K562 (cell line): ENCODE data around the gene ACP5. TPM values are rescaled to one million over a fixed set of nuclear protein-coding genes. Genes with fewer than 3 reads are reported as not detected.

Experiments used
- DDX20 ChIP-seq: fragments of 450-650 bp; IDR thresholded peaks from 2 replicates; pipeline ENCODE4 v1.6.1; 2016; ENCODE audit warnings: missing genetic modification characterization, low read depth, mild to moderate bottlenecking, missing compliant biosample characterization, moderate library complexity
- HLTF ChIP-seq: fragments of 450-650 bp; IDR thresholded peaks from 2 replicates; pipeline ENCODE4 v1.6.1; 2016
- KAT7 ChIP-seq: sonication (generic); formaldehyde crosslinking; IDR thresholded peaks from 2 replicates; pipeline ENCODE4 v1.8.0; 2022; ENCODE audit warnings: missing genetic modification reagents, mild to moderate bottlenecking, borderline replicate concordance
- KDM2B ChIP-seq: fragments of 250-450 bp; sonication (Bioruptor Pico); IDR thresholded peaks from 2 replicates; pipeline ENCODE4 v1.8.0; 2021; ENCODE audit warnings: mild to moderate bottlenecking, moderate library complexity
- PCBP1 ChIP-seq: fragments of 200-400 bp; formaldehyde crosslinking; IDR thresholded peaks from 2 replicates; pipeline ENCODE4 v1.6.1; 2018; ENCODE audit warnings: mild to moderate bottlenecking, low read depth, low read length; ENCODE audit not compliant: poor library complexity, severe bottlenecking
- SREBF1 ChIP-seq: fragments of 150-350 bp; IDR thresholded peaks from 2 replicates; pipeline ENCODE4 v1.6.1; 2014; ENCODE audit warnings: antibody characterized with exemption, low read depth, low read length, borderline replicate concordance
- TBP ChIP-seq: optimal IDR thresholded peaks from 2 replicates; pipeline ENCODE3; 2011; ENCODE audit warnings: low read depth, low read length, improper control_type of control experiment
- TRIM28 ChIP-seq: fragments of 450-650 bp; IDR thresholded peaks from 2 replicates; pipeline ENCODE4 v1.6.1; 2017
- ZNF436 ChIP-seq: fragments of 250-450, 450-650 bp; sonication (Bioruptor Pico); formaldehyde crosslinking; IDR thresholded peaks from 2 replicates; pipeline ENCODE4 v1.7.0; 2020; ENCODE audit warnings: mild to moderate bottlenecking
- polyA plus RNA-seq, 8 experiments: library from polyadenylated mRNA; depleted of rRNA in 4 of 8; stranded (reverse) in 5 of 8; unstranded in 3 of 8; fragments of >200 nt; fragmentation: Nextera tagmentation in 2 of 8; fragmentation: Illumina TruSeq in 1 of 8; extraction: Ambion mirVana in 2 of 8; extraction: Trizol in 1 of 8; gene quantifications; 2 replicates each; pipeline versions ENCODE4 v1.2.1 to v1.2.3, GENCODE V29; 2011 to 2014; ENCODE audit warnings: inconsistent platforms in 1 of 8, missing spikeins in 1 of 8
- total RNA-seq, 7 experiments: library from RNA; depleted of rRNA in 6 of 7; stranded (reverse); fragments of >200 nt in 6 of 7; fragmentation: Illumina TruSeq in 2 of 7; extraction: Trizol in 2 of 7; gene quantifications; 2 replicates each; pipeline versions ENCODE4 v1.2.1 to v1.2.3, GENCODE V29; 2011 to 2021; ENCODE audit warnings: low replicate concordance in 1 of 7
- TF ChIP-seq, protein P1 (sequence below), 2 experiments: fragments of 450-650 bp in 1 of 2; sonication (generic) in 1 of 2; formaldehyde crosslinking in 1 of 2; IDR thresholded peaks in 1 of 2; conservative IDR thresholded peaks in 1 of 2; 2 replicates each; pipeline versions ENCODE4 v1.6.1 to v1.8.1; 2016 to 2023; ENCODE audit warnings: mild to moderate bottlenecking in 2 of 2, moderate library complexity in 2 of 2, inconsistent platforms in 1 of 2, missing genetic modification reagents in 1 of 2
- TF ChIP-seq, protein P2 (sequence below), 2 experiments: fragments of 150-350 bp in 1 of 2; IDR thresholded peaks; 2 replicates each; pipeline ENCODE4 v1.6.1; 2012 to 2016; ENCODE audit warnings: low read depth in 2 of 2, low read length in 2 of 2, mild to moderate bottlenecking in 1 of 2, moderate library complexity in 1 of 2
- TF ChIP-seq, protein P3 (sequence below): sonication (generic); formaldehyde crosslinking; IDR thresholded peaks from 2 replicates; pipeline ENCODE4 v1.8.1; 2022; ENCODE audit warnings: missing genetic modification reagents
- TF ChIP-seq, protein P4 (sequence below): fragments of 250-450 bp; sonication (Bioruptor Pico); IDR thresholded peaks from 2 replicates; pipeline ENCODE4 v1.5.0; 2021
- TF ChIP-seq, protein P5 (sequence below), 3 experiments: fragments of 200-800 bp in 1 of 3; fragments of 250-450 bp in 1 of 3; fragments of 450-650 bp in 1 of 3; sonication (Bioruptor Pico) in 1 of 3; sonication (Bioruptor generic) in 1 of 3; formaldehyde crosslinking in 1 of 3; IDR thresholded peaks; 2 replicates each; pipeline versions ENCODE4 v1.6.1 to v1.8.0; 2016 to 2022; ENCODE audit warnings: mild to moderate bottlenecking in 2 of 3, missing genetic modification characterization in 2 of 3, missing compliant biosample characterization in 1 of 3, moderate library complexity in 1 of 3

The ACP5 gene
- total and polyA plus RNA-seq, 9 of the 15 experiments (the other 6 are each of a cell fraction or from before 2014, with no cell fraction given) = 0.06 to 1.1 (median 0.31) TPM; not detected in 1

DNA sequence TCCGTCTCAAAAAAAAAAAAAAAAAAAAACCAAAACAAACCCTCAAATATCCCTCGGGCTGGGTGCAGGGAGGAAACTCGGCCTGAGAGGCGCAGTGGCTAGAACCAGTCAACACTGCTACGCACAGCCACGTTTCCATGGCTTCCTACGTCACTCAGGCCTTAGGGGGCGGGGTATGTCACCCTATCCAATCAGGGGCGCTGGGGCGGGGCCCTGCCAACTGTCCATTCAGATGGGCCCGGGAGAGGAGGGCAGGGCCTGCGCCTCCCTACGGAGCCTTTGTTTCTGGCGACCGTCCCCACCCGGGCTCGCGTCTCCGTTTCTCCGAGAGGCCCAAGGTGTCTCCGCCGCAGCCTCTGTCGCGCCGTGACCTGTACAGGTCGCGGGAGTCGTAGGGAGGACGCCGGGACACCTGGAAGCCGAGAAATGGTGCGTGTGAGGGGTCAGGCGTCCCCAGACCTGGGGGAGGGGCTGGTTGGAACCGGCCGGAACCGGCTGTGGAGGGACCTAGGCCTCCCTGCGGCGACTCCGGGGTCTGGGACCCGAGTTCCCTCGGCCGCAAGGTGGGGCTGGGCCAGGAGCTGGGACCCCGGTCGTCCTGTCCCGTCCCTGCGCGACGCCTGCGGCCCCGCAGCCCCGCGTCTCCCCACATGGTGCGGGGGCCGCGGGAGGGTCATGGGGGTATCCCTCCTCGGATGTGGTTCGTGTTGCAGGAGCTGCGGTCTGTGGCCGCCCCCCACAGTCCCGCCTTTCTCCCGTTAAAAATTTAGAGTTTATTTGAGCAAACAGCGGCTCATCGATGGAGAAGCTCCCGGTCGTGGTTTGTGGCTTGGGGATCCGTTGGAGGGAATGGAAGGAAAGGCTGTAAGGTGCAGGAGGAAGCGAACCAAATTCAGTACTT lies 20.0 kb upstream of the ACP5 start, which contains the start of gene ZNF627 (continued):
- peak; percentile 96 for TF ChIP-seq KAT7 (CRISPR knock-in tag)
- no peak for TF ChIP-seq ZNF436 (CRISPR knock-in tag)
- no peak for TF ChIP-seq PCBP1
- TF ChIP-seq SREBF1 = no peak
- TF ChIP-seq, protein P1, sequence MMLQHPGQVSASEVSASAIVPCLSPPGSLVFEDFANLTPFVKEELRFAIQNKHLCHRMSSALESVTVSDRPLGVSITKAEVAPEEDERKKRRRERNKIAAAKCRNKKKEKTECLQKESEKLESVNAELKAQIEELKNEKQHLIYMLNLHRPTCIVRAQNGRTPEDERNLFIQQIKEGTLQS (IDR thresholded peaks at IDR 0.05) = no peak
- TF ChIP-seq, protein P1 (CRISPR knock-in tag; conservative IDR thresholded peaks at IDR 0.05) = 0 out of 2 replicates have a peak, but pooled peaks have one; percentile 56
- TF ChIP-seq TRIM28 = peak; percentile 19; the same call in 1 of the 2 replicates
- TF ChIP-seq, protein P2, sequence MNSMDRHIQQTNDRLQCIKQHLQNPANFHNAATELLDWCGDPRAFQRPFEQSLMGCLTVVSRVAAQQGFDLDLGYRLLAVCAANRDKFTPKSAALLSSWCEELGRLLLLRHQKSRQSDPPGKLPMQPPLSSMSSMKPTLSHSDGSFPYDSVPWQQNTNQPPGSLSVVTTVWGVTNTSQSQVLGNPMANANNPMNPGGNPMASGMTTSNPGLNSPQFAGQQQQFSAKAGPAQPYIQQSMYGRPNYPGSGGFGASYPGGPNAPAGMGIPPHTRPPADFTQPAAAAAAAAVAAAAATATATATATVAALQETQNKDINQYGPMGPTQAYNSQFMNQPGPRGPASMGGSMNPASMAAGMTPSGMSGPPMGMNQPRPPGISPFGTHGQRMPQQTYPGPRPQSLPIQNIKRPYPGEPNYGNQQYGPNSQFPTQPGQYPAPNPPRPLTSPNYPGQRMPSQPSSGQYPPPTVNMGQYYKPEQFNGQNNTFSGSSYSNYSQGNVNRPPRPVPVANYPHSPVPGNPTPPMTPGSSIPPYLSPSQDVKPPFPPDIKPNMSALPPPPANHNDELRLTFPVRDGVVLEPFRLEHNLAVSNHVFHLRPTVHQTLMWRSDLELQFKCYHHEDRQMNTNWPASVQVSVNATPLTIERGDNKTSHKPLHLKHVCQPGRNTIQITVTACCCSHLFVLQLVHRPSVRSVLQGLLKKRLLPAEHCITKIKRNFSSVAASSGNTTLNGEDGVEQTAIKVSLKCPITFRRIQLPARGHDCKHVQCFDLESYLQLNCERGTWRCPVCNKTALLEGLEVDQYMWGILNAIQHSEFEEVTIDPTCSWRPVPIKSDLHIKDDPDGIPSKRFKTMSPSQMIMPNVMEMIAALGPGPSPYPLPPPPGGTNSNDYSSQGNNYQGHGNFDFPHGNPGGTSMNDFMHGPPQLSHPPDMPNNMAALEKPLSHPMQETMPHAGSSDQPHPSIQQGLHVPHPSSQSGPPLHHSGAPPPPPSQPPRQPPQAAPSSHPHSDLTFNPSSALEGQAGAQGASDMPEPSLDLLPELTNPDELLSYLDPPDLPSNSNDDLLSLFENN (IDR thresholded peaks at IDR 0.05; ENCODE audit: low read depth in 2 of 2, low read length in 2 of 2) = no peak
- no peak for TF ChIP-seq KDM2B (CRISPR knock-in tag)
- TF ChIP-seq, protein P3, sequence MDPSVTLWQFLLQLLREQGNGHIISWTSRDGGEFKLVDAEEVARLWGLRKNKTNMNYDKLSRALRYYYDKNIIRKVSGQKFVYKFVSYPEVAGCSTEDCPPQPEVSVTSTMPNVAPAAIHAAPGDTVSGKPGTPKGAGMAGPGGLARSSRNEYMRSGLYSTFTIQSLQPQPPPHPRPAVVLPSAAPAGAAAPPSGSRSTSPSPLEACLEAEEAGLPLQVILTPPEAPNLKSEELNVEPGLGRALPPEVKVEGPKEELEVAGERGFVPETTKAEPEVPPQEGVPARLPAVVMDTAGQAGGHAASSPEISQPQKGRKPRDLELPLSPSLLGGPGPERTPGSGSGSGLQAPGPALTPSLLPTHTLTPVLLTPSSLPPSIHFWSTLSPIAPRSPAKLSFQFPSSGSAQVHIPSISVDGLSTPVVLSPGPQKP (CRISPR knock-in tag) = no peak
- TF ChIP-seq TBP = peak; percentile 92
- TF ChIP-seq, protein P4, sequence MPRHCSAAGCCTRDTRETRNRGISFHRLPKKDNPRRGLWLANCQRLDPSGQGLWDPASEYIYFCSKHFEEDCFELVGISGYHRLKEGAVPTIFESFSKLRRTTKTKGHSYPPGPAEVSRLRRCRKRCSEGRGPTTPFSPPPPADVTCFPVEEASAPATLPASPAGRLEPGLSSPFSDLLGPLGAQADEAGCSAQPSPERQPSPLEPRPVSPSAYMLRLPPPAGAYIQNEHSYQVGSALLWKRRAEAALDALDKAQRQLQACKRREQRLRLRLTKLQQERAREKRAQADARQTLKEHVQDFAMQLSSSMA = no peak
- no peak for TF ChIP-seq DDX20 (tag)
- TF ChIP-seq, protein P5, sequence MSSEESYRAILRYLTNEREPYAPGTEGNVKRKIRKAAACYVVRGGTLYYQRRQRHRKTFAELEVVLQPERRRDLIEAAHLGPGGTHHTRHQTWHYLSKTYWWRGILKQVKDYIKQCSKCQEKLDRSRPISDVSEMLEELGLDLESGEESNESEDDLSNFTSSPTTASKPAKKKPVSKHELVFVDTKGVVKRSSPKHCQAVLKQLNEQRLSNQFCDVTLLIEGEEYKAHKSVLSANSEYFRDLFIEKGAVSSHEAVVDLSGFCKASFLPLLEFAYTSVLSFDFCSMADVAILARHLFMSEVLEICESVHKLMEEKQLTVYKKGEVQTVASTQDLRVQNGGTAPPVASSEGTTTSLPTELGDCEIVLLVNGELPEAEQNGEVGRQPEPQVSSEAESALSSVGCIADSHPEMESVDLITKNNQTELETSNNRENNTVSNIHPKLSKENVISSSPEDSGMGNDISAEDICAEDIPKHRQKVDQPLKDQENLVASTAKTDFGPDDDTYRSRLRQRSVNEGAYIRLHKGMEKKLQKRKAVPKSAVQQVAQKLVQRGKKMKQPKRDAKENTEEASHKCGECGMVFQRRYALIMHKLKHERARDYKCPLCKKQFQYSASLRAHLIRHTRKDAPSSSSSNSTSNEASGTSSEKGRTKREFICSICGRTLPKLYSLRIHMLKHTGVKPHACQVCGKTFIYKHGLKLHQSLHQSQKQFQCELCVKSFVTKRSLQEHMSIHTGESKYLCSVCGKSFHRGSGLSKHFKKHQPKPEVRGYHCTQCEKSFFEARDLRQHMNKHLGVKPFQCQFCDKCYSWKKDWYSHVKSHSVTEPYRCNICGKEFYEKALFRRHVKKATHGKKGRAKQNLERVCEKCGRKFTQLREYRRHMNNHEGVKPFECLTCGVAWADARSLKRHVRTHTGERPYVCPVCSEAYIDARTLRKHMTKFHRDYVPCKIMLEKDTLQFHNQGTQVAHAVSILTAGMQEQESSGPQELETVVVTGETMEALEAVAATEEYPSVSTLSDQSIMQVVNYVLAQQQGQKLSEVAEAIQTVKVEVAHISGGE (CRISPR knock-in tag; IDR thresholded peaks at IDR 0.05) = no peak
- 0 out of 2 replicates have a peak, but pooled peaks have one; percentile 50 for TF ChIP-seq HLTF
